Dedifferentiated amniotic fluid mesenchymal stem cell (primary cell): ENCODE measurements around the gene KLK7.
"Not testable (repeated sequence)": the region's sequence is repeated elsewhere in the genome, so short reads cannot be mapped to it uniquely, and the experiment has no call there.

Experiments
- DNase-seq: peaks from one replicate; pipeline ENCODE4 v3.0.0-alpha.2; 2016; ENCODE audit errors: extremely low spot score

Gene KLK7

GRCh38 chr19:51012661-51013190, 29.0 kb upstream of the KLK7 start:
- DNase-seq = no peak

GRCh38 chr19:51010066-51010795, 26.5 kb upstream of the KLK7 start:
- DNase-seq = no peak

GRCh38 chr19:51009061-51009891, 25.6 kb upstream of the KLK7 start:
- no peak for DNase-seq

DNA sequence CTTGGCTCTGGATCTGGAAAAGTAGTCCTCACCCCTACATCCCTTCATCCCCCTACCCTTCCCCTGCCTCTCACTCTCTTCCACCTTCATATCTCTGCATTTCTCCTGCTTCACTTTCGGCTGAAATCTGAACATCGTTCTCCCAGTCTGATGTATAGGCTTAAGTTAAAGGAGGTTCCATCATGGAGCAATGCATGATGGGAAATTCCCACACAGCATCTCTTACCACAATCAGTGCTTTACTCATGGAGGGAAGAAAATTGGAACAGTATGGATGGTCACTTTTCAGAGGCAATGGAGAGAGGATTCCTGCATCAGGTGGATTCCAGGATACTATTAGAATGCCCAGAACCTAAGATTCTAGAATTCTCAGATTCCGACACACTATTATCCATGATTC, 23.8 kb upstream of the KLK7 start:
- no peak for DNase-seq

DNA sequence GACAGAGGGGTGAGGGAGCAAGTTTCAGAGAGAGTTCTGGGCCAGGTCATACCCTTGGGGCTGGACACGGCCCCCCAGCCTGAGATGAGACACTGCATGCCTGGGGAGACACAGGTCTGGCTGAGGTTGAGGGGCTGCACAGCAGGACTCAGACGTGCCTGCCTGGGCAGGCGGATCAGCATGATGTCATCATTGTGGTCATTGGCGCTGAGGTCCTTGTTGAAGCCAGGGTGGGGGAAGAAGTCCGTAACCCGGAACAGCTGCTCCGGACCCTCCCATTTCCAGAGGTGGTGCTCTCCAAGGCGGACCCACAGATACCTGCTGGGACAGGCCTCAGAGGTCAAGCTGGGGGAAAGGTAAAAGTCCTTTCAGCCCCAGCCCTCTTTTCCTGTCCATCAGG, 22.7 kb upstream of the KLK7 start:
- DNase-seq = no peak

DNA sequence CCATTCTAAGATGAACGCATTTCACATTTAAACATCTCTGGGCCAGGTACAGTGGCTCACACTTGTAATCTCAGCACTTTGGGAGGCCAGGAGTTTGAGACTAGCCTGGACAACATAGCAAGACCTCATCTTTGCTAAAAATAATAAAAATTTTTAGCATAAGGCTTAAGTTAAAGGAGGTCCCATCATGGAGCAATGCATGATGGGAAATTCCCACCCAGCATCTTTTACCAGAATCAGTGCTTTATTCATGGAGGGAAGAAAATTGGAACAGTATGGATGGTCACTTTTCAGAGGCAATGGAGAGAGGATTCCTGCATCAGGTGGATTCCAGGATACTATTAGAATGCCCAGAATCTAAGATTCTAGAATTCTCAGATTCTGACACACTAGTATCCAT, 21.5 kb upstream of the KLK7 start:
- no peak for DNase-seq

GRCh38 chr19:51003316-51003715, 19.6 kb upstream of the KLK7 start:
- no peak for DNase-seq

- no peak for DNase-seq
Observed at GRCh38 chr19:51002542-51003311, 19.0 kb upstream of the KLK7 start.

GRCh38 chr19:51002089-51002532, 18.4 kb upstream of the KLK7 start:
- no peak for DNase-seq

- no peak for DNase-seq
Observed at GRCh38 chr19:51001515-51001914, 17.8 kb upstream of the KLK7 start, which contains the start of gene KLK8. Gene KLK8 (minus strand): TSS chr19:51001604. CDS start chr19:51001167, 437 bp downstream.

DNA sequence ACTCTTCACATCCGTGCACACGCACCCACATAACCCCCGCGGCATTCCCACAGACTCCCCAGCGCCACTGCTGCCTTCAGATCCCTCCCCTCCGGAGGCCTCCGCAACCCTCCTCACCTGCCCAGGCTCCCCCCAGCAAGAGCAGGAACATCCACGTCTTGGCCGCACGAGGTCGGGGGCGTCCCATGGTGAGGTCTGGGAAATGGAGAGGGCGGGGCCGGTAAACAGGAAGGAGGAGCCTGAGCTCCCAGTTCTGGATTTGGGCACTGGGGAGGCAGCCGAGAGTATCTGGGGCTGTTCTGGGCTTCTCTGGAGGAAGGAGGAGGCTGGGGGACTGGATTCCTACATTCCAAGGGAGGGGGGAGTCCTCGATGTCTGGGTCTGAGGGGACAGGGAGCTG, 17.3 kb upstream of the KLK7 start:
- DNase-seq = no peak

- no peak for DNase-seq
Observed at GRCh38 chr19:51000426-51000825, 16.7 kb upstream of the KLK7 start.

- DNase-seq = no peak
Observed at GRCh38 chr19:50998686-50999085, 15.0 kb upstream of the KLK7 start.

DNA sequence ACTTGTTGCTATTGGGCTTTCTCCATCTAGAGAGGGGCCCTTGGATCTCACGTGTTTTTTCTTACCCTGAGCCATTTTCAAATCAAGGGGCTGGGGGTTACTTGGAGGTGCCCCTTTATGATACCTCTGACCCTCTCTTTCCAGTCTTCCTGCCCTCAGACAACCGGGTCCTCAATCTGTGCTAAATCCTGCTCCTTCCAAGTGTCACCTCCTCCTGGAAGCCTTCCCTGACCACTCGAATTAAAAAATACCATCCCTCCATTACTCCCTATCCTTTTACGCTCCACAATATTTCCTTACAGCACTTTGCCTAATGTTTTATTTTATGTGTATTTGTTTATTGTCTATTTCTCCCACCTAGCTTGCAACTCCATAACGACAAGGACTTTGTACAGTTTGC, 14.3 kb upstream of the KLK7 start:
- DNase-seq = no peak

- no peak for DNase-seq
Observed at GRCh38 chr19:50994129-50994528, 10.4 kb upstream of the KLK7 start.

GRCh38 chr19:50992666-50993035, 8.9 kb upstream of the KLK7 start:
- no peak for DNase-seq

GRCh38 chr19:50984416-50984815, 699 bp upstream of the KLK7 start:
- DNase-seq = not testable (repeated sequence)

GRCh38 chr19:50982186-50982585, 1.5 kb downstream of the KLK7 start:
- no peak for DNase-seq

GRCh38 chr19:50981587-50982146, 2.0 kb downstream of the KLK7 start:
- DNase-seq = no peak

DNA sequence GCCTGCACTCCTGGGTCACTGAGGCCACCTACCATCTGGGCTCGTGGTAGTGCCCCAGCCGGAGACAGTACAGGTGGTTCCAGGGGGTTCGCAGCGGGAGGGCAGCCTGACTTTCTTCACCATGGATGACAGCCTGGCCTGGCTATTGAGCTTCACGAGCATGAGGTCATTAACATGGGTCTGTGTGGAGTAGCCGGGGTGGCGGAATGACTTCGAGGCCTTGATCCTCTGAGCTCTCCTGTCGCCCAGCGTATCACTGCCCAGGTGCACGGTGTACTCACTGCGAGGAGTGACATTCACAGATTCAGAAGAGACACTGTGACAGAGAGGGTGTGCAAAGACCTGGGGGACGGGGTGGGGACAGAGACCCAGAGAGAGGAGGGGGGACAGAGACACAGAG, 3.5 kb downstream of the KLK7 start:
- no peak for DNase-seq

DNA sequence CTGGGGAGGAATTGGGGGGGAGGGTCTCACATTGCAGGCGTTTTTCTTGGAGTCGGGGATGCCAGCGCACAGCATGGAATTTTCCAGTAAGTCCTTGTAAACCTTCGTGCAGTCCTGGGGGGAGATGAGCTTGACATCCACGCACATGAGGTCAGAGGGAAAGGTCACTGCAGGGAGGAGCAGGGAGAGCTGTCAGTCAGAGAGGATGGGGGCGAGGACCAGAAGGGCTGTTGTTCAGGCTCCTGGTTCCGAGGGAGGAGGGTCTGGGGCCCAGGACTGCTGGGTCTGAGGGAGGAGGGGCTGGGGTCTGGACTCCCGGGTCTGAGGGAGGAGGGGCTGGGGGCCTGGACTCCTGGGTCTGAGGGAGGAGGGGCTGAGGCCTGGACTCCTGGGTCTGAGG, 4.0 kb downstream of the KLK7 start:
- DNase-seq = no peak
